NCI-H748 (cell line): Measurements from ENCODE around the gene BLVRB.
"Not testable (repeated sequence)": the region's sequence is repeated elsewhere in the genome, so short reads cannot be mapped to it uniquely, and the experiment has no call there.

Experiments
- DNase-seq: peaks from one replicate; lab custom pipeline; 2025; ENCODE audit not compliant: unreplicated experiment; lab: John Stamatoyannopoulos, UW

BLVRB gene

DNA sequence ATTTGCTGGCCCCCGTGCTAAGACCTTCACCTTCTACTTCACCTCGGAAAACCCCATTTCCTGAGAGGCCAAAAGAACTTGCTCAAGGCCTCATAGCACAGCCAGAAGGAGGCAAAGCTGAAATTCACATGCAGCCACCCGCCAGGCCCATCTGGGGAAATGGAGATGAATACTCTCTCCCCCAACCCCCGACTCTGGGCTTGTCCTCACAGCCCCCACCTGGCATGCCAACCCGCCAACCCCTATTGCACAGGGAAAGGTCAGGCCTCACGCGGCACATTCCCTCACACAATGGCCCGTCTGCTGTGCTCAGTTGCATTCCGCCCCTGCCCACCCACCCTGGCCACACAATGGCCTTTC lies 55.5 kb downstream of the BLVRB start:
- DNase-seq: no peak

DNA sequence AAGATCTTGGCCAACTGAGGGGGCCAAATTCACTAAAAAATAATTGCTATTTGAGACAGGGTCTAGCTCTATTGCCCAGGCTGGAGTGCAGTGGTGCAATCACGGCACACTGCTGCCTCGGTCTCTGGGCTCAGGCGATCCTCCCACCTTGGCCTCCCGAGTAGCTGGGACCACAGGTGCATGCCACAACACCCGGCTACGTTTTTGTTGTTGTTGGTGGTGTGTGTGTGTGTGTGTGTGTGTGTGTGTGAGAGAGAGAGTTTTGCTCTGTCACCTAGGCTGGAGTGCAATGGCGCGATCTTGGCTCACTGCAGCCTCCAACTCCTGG lies 57.0 kb downstream of the BLVRB start:
- not testable (repeated sequence) for DNase-seq

DNA sequence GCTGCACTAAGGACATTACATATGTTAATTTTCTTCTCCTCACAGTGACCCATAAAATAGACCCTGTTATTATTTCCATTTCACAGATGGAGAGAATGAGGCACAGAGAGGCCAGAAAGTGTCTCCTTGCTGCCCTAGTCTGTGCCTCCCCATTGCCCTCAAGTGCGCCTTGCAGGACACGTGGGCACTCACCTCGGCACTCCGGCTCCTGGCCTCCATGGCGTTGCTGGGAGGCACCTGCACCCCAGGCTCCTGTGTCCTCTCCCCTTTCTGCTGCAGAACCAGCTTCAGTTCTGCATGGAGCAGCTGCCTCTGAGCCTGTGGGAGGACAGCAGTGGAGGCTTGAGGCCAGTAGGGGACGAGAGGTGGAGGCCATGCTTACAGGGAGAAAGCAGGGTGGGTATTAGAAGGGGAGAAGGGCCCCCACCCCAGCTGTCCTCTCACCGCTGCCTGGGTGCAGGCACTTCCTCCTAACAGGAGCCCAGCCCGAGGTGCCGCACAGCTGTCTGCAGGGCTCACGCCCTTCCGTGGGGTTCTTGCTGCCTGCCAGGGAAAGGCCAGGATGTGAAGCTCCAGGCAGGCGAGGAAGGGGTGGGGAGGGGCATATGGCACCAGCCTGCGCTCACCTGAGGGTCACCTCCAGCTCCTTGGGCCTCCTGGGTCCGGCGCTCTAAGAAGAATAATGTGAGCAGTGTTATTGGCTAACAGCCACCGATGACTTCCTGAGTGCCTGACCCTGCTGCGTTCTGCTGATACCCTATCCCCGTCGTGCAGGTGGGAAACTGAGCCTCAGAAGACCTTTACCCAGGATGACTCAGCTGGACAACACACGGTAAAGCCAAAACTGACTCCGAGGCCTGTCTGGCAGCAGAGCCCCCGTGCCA lies 57.6 kb downstream of the BLVRB start:
- no peak for DNase-seq

DNA sequence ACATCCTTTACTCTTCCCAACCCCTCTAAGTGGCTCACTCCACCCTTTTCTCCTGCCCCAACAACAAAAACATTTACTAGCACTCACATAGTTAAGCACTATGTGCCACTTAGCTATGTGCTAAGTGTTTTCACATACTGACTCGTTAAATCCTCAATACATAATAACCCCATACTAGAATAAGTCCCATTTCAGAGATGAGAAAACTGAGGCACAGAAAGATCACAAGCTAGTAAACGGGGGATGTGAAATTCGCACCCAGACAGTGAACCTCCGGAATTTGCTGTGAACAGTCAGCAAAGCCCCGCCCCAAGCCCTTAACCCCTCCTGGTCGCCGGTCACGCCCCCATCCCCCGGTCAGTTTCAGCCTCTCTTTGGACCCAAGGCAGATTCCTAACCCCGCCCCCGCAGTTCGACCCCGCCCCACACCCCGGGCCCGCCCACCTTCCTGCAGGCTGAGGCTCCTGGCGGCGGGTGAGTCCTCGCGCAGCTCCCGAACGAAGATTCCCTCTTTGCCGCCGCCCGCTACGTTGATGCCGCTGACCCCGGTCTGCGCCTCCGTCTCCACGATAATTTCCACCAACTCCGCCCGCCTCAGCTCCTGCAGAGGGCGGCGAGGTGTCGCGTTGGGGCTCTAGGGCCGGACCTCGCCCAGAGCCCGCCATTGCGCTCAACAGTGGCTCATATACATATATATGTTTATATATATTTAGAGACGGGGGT lies 62.1 kb downstream of the BLVRB start:
- DNase-seq: peak; percentile 89

DNA sequence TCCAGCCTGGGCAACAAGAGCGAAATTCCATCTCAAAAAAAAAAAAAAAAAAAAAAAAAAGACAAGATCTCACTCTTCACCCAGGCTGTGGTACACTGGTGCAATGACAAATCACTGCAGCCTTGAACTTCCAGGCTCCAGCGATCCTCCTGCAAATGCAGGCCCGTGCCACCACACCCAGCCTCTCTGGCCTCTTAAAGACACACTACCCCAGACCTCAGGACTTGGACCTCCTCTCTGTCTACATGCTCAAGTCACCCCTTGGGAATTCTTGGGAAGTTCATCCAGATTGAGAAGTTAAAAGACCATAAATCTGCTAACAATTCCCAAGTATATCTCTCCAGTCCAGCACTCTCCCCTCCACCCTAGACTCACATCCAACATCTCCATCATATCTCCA lies 65.0 kb downstream of the BLVRB start:
- DNase-seq: no peak

DNA sequence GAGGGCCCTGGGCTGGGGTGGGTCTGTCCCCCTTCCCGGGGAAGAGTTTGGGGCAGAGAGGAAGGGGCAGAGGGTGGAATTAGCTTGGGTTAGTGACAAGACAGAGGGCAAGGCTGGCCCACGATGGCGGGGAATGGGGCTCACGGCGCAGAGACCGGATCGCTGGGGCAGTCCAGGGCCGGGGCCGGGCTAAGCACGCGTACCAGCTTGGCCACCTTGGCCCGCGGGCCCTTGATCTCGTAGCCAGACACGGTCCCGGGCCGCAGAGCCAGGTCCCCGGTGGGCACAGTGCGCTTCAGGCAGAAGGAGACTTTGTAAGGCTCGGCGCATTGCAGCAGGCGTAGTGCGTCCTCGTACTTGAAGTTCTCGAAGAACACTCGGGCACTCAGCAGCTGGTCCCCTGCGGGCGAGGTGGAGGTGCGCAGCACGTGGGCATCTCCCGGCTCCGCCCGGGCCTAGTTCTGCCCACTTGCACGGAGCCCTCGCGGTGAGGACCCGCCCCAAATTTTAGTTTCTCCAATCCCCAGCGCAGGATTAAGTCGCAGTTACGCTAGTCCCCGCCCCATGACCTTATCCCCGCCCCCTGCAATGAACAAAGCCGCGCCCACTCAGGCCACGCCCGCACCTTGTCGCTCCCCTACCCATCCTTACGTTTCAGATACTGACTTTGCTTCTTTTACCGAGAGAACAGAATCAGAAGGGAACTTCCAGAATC lies 67.0 kb downstream of the BLVRB start:
- peak; percentile 62 for DNase-seq
